ENCODE measurements around the gene COL9A2. TPM values are rescaled to one million over a fixed set of nuclear protein-coding genes. Genes with fewer than 3 reads are reported as not detected.

COL9A2 gene
- total RNA-seq, 2 donors from 2014 or later = 0.59 to 1.2 TPM

GRCh38 chr1:40361201-40361600 is 44.1 kb upstream of the COL9A2 start:
- no peak overlapping the region for H3K27ac ChIP-seq
- no peak for TF ChIP-seq CTCF (IDR thresholded peaks at IDR 0.05)

GRCh38 chr1:40360631-40361030 is 43.5 kb upstream of the COL9A2 start:
- Histone ChIP-seq H3K4me1 (no peaks in the 10 kb centered on the region), H3K9me3 (peaks cover 0 to 20% of the 10 kb centered on the region in 2 donors), H3K4me3 (no peak overlapping the region), H3K27me3 (no peaks in the 10 kb centered on the region), H3K36me3 (no peaks in the 10 kb centered on the region), H3K27ac (no peak overlapping the region)
- TF ChIP-seq CTCF (IDR thresholded peaks at IDR 0.05) = no peak
- no peak for DNase-seq (ENCODE audit: low spot score)

More at GRCh38 chr1:40361201-40361600, 44.1 kb upstream of the COL9A2 start:
- H3K4me1 ChIP-seq = no peaks in the 10 kb centered on the region
- no peak for DNase-seq (ENCODE audit: low spot score)
- no peaks in the 10 kb centered on the region for H3K36me3 ChIP-seq
- no peaks in the 10 kb centered on the region for H3K27me3 ChIP-seq
- no peak overlapping the region for H3K4me3 ChIP-seq
- peaks cover 0 to 20% of the 10 kb centered on the region in 2 donors for H3K9me3 ChIP-seq

GRCh38 chr1:40357625-40358024 is 40.5 kb upstream of the COL9A2 start:
- peaks cover 0 to 20% of the 10 kb centered on the region in 2 donors for H3K9me3 ChIP-seq
- no peak overlapping the region for H3K4me3 ChIP-seq
- DNase-seq (ENCODE audit: low spot score) = no peak
- TF ChIP-seq CTCF (IDR thresholded peaks at IDR 0.05) = no peak
- no peaks in the 10 kb centered on the region for H3K36me3 ChIP-seq
- no peaks in the 10 kb centered on the region for H3K4me1 ChIP-seq
- no peak overlapping the region for H3K27ac ChIP-seq
- H3K27me3 ChIP-seq = no peaks in the 10 kb centered on the region

- no peaks in the 10 kb centered on the region for H3K4me1 ChIP-seq
- H3K4me3 ChIP-seq = no peak overlapping the region
- H3K9me3 ChIP-seq = peaks cover 0 to 12% of the 10 kb centered on the region in 2 donors
- peak; percentile 11 for DNase-seq (ENCODE audit: low spot score)
- H3K36me3 ChIP-seq = no peaks in the 10 kb centered on the region
- no peaks in the 10 kb centered on the region for H3K27me3 ChIP-seq
- TF ChIP-seq CTCF (IDR thresholded peaks at IDR 0.05) = no peak
- no peak overlapping the region for H3K27ac ChIP-seq
Measured at GRCh38 chr1:40353082-40353481, 36.0 kb upstream of the COL9A2 start.

- H3K4me3 ChIP-seq = no peak overlapping the region
- DNase-seq (ENCODE audit: low spot score) = peak; percentile 51
- peaks cover 0 to 2% of the 10 kb centered on the region in 2 donors for H3K9me3 ChIP-seq
- no peaks in the 10 kb centered on the region for H3K36me3 ChIP-seq
- no peaks in the 10 kb centered on the region for H3K4me1 ChIP-seq
- H3K27me3 ChIP-seq = no peaks in the 10 kb centered on the region
- no peak for TF ChIP-seq CTCF (IDR thresholded peaks at IDR 0.05)
- H3K27ac ChIP-seq = no peak overlapping the region
Measured at GRCh38 chr1:40352126-40352525, 35.0 kb upstream of the COL9A2 start.

GRCh38 chr1:40351124-40351523 is 34.0 kb upstream of the COL9A2 start:
- no peaks in the 10 kb centered on the region for H3K36me3 ChIP-seq
- no peak overlapping the region for H3K4me3 ChIP-seq
- H3K4me1 ChIP-seq = no peaks in the 10 kb centered on the region
- no peaks in the 10 kb centered on the region for H3K9me3 ChIP-seq
- no peaks in the 10 kb centered on the region for H3K27me3 ChIP-seq
- H3K27ac ChIP-seq = no peak overlapping the region
- TF ChIP-seq CTCF (IDR thresholded peaks at IDR 0.05) = no peak
- peak; percentile 9 for DNase-seq (ENCODE audit: low spot score)
